Adrenal gland (tissue), 12 donors: ENCODE data around the gene LGALS9B. TPM values are rescaled to one million over a fixed set of nuclear protein-coding genes. Genes with fewer than 3 reads are reported as not detected.
"Not testable (repeated sequence)": the region's sequence is repeated elsewhere in the genome, so short reads cannot be mapped to it uniquely, and the experiment has no call there.

Experiments
- DNase-seq, 7 donors: peaks; one replicate each; pipeline ENCODE4 v3.0.0-alpha.2; 2019 to 2020
- H3K27ac ChIP-seq, 5 donors: fragments of 200-600 bp; sonication (generic) in 4 of 5; 1 replicate in 3 of 5; 2 replicates in 2 of 5; pipeline versions ENCODE4 v1.5.1 to v1.8.0; 2016 to 2020; ENCODE audit warnings: mild to moderate bottlenecking in 1 of 5
- H3K27me3 ChIP-seq: fragments of 200-600 bp; 2 replicates; pipeline ENCODE4 v1.8.0; 2021
- H3K36me3 ChIP-seq, 2 donors: fragments of 200-600 bp; replicated peaks in 1 of 2; 1 replicate in 1 of 2; 2 replicates in 1 of 2; pipeline versions ENCODE4 v1.5.1 to v1.8.0; 2018 to 2022
- H3K4me1 ChIP-seq, 2 donors: fragments of 200-600 bp; replicated peaks in 1 of 2; 1 replicate in 1 of 2; 2 replicates in 1 of 2; pipeline versions ENCODE4 v1.5.1 to v1.8.0; 2018 to 2021
- H3K4me3 ChIP-seq, 4 donors: fragments of 200-600 bp; sonication (generic) in 3 of 4; one replicate each; pipeline ENCODE4 v1.5.1; 2016 to 2018
- H3K9me3 ChIP-seq, 3 donors: fragments of 200-600 bp; sonication (generic) in 1 of 3; replicated peaks in 1 of 3; 1 replicate in 2 of 3; 2 replicates in 1 of 3; pipeline versions ENCODE4 v1.5.1 to v1.8.0; 2016 to 2021
- WGBS, 4 donors: extraction: QIAGEN DNeasy Blood & Tissue Kit in 2 of 4; methylation state at CpG; one replicate each; pipeline versions ENCODE4 v1.1.5 to v1.1.7; 2013 to 2017; 5-methylcytosine and 5-hydroxymethylcytosine counted together
- intact Hi-C, 2 donors: fragments of 100-400 bp; cut with DNase I; formaldehyde crosslinking; loops; one replicate each; pipeline versions ENCODE4 v1.14.1 to v1.15.0; 2022 to 2023
- polyA plus RNA-seq, 3 donors: library from polyadenylated mRNA; stranded (reverse); fragments of 200-250 nt in 2 of 3; fragments of 350-450 nt in 1 of 3; fragmentation: Illumina TruSeq in 1 of 3; extraction: RNeasy Lipid Tissue Mini Kit (QIAGEN cat#74804) in 1 of 3; gene quantifications; one replicate each; pipeline ENCODE4 v1.2.3, GENCODE V29; 2013 to 2014
- total RNA-seq, 9 donors: library from RNA; depleted of rRNA in 4 of 9; stranded (reverse); fragments of >200 nt in 4 of 9; fragments of 120-200 nt in 1 of 9; fragmentation: NEBNext Ultra II Directional in 1 of 9; extraction: Animal tissue kit (Norgen Biotek cat#: 25700) in 1 of 9; gene quantifications; one replicate each; pipeline versions ENCODE4 v1.1.0 to v1.2.4, GENCODE V29; 2013 to 2023
- donor health status: healthy with polysubstance abuse.
- donor health status: Bipolar disorder and iron deficiency.
- donor health status: DM: yes; HTN: yes; CAD: no.
- donor health status: DM: no; HTN: no; CAD: no.
- donor health status: DM: no; HTN: no; CAD: no.
- donor health status: DM: yes; HTN: yes; CAD: no.

Gene LGALS9B
- total and polyA plus RNA-seq, 12 donors: 0.10 TPM; not detected in 11

- DNase-seq: not testable (repeated sequence)
- WGBS, 4 donors: 47 to 64% (median 60%) methylated on average over 3 of the region's 5 CpGs; no CpG with 5 or more reads in 1 of the 4 donors
Measured at GRCh38 chr17:20466999-20467398, 340 bp downstream of the LGALS9B start.

DNA sequence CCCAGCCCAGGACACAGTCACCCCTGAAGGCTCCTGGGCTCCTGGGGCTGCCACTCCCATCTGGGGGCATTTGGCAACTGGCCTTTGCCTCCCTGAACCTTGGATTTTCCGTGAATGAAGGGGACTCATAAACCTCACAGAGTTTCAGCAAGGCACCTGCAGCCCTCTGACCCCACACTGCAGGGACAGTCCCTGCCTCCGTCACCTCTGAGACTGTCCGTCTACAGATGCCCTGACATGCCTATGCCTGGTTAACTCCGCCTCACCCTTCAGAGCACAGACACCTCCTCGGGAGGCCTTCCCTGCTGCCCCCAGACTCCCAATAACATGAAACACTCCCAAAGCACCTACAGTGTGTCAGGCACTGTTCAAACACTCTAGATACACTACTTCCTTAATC, 786 bp downstream of the LGALS9B start:
- H3K9me3 ChIP-seq, intact Hi-C loops, DNase-seq, H3K36me3 ChIP-seq, H3K4me1 ChIP-seq, H3K4me3 ChIP-seq, H3K27ac ChIP-seq, H3K27me3 ChIP-seq: not testable (repeated sequence)
- WGBS, 4 donors: 60 to 94% (median 77%) methylated on average over 2 of the region's 5 CpGs; no CpG with 5 or more reads in 1 of the 4 donors

More at GRCh38 chr17:20466999-20467398, 340 bp downstream of the LGALS9B start:
- H3K36me3 ChIP-seq, intact Hi-C loops, H3K9me3 ChIP-seq, H3K4me3 ChIP-seq, H3K27me3 ChIP-seq, H3K27ac ChIP-seq, H3K4me1 ChIP-seq: not testable (repeated sequence)

GRCh38 chr17:20465535-20465934, 1.8 kb downstream of the LGALS9B start:
- H3K36me3 ChIP-seq, H3K9me3 ChIP-seq, H3K27me3 ChIP-seq, intact Hi-C loops, H3K4me3 ChIP-seq, DNase-seq, H3K4me1 ChIP-seq, H3K27ac ChIP-seq: not testable (repeated sequence)
- 47 to 80% (median 52%) methylated on average over 2 to 7 of the region's 12 CpGs; no CpG with 5 or more reads in 1 of the 4 donors for WGBS, 4 donors

GRCh38 chr17:20464854-20465414, 2.4 kb downstream of the LGALS9B start:
- H3K4me3 ChIP-seq, intact Hi-C loops, H3K36me3 ChIP-seq, H3K4me1 ChIP-seq, H3K27ac ChIP-seq, H3K9me3 ChIP-seq, H3K27me3 ChIP-seq: not testable (repeated sequence)
- 54 to 57% methylated on average over 5 of the region's 9 CpGs; no CpG with 5 or more reads in 2 of the 4 donors for WGBS, 4 donors
- peak; percentile 16 to 61 (median 36) for DNase-seq

DNA sequence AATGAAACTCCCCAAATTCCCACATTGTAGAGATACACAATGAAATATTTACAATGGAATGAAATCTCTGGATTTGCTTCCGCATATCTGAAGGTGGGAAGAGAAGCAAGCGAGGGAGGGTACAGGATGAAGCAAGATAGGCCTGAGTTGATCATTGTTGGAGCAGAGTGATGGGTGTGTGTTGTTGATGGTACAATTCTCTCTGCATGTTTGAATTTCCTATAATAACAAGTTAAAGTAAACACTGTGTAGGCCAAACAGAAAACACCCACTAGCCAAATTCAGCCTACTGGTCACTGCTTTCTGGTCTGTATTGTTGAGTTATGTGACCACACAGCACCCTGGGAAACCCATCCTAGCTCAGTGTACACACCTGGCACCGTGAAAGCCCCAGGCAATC, 5.2 kb downstream of the LGALS9B start:
- not testable (repeated sequence) for H3K36me3 ChIP-seq, H3K27me3 ChIP-seq

DNA sequence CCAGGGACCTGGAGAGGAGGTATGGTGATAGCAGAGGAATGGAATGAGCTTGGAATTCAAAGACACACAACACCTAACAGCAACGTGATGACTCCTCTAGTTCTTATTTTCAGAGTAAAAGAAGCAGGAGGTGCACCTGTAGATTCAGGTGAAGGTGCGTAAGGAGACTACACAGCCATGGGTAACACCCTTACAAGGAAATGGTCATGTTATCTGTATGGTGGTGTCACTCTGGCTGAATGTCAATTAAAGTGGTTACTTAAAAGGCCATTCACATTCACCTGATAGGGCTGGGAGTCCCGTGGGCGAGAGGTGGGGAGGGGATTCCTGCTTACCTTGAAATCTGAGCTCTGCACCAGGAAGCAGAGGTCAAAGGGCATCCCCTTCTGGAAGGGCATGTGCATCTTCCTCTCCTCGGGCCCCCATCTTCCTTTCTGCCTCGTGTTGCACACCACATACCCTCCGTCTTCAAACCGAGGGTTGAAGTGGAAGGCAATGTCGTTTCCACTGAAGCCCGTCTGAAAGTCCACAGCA, 9.4 kb downstream of the LGALS9B start:
- 40 to 87% (median 68%) methylated on average over 1 to 6 of the region's 10 CpGs for WGBS, 4 donors
- H3K36me3 ChIP-seq, H3K9me3 ChIP-seq, H3K4me1 ChIP-seq, intact Hi-C loops, H3K27ac ChIP-seq, DNase-seq, H3K4me3 ChIP-seq, H3K27me3 ChIP-seq: not testable (repeated sequence)

More for the DNA sequence above, 5.2 kb downstream of the LGALS9B start:
- intact Hi-C loops, DNase-seq, H3K9me3 ChIP-seq, H3K4me1 ChIP-seq, H3K27ac ChIP-seq, H3K4me3 ChIP-seq: not testable (repeated sequence)
- WGBS, 4 donors: no CpG with 5 or more reads among the region's 3 CpGs

- H3K36me3 ChIP-seq, H3K9me3 ChIP-seq, DNase-seq, H3K4me1 ChIP-seq, H3K4me3 ChIP-seq, H3K27ac ChIP-seq, intact Hi-C loops, H3K27me3 ChIP-seq: not testable (repeated sequence)
- 100% methylated on average over 1 of the region's 10 CpGs; no CpG with 5 or more reads in 3 of the 4 donors for WGBS, 4 donors
Measured at GRCh38 chr17:20455106-20455505, 12.2 kb downstream of the LGALS9B start.

DNA sequence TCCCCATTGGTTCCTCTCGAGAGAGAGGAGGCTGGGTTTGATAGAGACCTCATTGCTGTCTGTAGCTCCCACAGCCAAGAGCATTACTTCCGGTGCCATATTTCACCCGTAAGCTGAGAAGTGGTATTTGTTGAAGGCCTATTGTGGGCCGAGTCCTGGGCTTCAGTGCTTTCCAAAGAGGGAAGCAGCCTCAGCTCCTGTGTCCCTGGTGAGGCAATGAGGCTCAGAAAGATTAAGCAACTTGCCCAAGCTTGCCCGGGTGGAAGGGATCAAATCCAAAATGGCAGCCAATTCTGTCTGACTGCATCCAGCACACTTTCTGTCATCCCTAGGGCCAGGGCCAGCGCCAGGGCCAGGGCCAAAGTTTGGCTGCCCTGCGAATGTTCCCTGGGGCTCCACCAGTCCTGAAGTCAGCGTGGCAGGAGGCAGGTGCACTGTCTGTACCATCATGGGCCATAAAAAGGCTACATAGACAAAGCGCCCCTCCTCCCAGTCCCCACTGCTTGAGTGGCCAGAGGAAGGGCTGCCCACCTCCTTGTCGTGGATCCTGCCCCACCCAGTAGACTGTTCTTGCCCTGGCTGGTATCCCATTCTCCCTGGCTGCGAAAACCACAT, 13.4 kb downstream of the LGALS9B start:
- H3K4me3 ChIP-seq, H3K27ac ChIP-seq, H3K4me1 ChIP-seq, H3K9me3 ChIP-seq, H3K27me3 ChIP-seq, H3K36me3 ChIP-seq, DNase-seq, intact Hi-C loops: not testable (repeated sequence)
- 85 to 94% methylated on average over 1 to 4 of the region's 11 CpGs; no CpG with 5 or more reads in 2 of the 4 donors for WGBS, 4 donors

GRCh38 chr17:20450852-20451251, 16.5 kb downstream of the LGALS9B start:
- H3K4me1 ChIP-seq, intact Hi-C loops: not testable (repeated sequence)
- 52 to 58% (median 57%) methylated on average over 5 to 10 of the region's 12 CpGs; no CpG with 5 or more reads in 1 of the 4 donors for WGBS, 4 donors

GRCh38 chr17:20447534-20448321, 19.6 kb downstream of the LGALS9B start:
- H3K27ac ChIP-seq, intact Hi-C loops, H3K4me1 ChIP-seq, H3K4me3 ChIP-seq, DNase-seq, H3K36me3 ChIP-seq, H3K9me3 ChIP-seq, H3K27me3 ChIP-seq: not testable (repeated sequence)
- 56 to 91% (median 90%) methylated on average over 3 to 25 of the region's 26 CpGs for WGBS, 4 donors

More at GRCh38 chr17:20450852-20451251, 16.5 kb downstream of the LGALS9B start:
- H3K27ac ChIP-seq, DNase-seq, H3K27me3 ChIP-seq, H3K9me3 ChIP-seq, H3K36me3 ChIP-seq, H3K4me3 ChIP-seq: not testable (repeated sequence)
